Natural killer cell (primary cell): Measurements from ENCODE around the gene ALOXE3. TPM values are rescaled to one million over a fixed set of nuclear protein-coding genes. Genes with fewer than 3 reads are reported as not detected.

ENCODE experiments used
- ATAC-seq, 3 donors: fragments of 150-1000 bp in 2 of 3; fragments of 200-7000 bp in 1 of 3; cut with Tn5 transposase; 1 replicate in 1 of 3; 2 replicates in 2 of 3; pipeline ENCODE4 v1.10.0; 2021; ENCODE audit warnings: mild to moderate bottlenecking in 2 of 3, moderate library complexity in 2 of 3
- DNase-seq, 2 donors: peaks; one replicate each; pipeline versions ENCODE4 v3.0.0 to v3.0.0-alpha.2; 2013 to 2021; ENCODE audit warnings: mixed read lengths in 1 of 2
- H3K27ac ChIP-seq: one replicate; pipeline ENCODE4 v1.5.1; 2013; ENCODE audit warnings: mild to moderate bottlenecking, low read length
- H3K27me3 ChIP-seq: one replicate; pipeline ENCODE4 v1.6.1; 2013; ENCODE audit warnings: low read length; ENCODE audit not compliant: control insufficient read depth, insufficient read depth
- H3K36me3 ChIP-seq: one replicate; pipeline ENCODE4 v1.6.1; 2013; ENCODE audit warnings: low read length; ENCODE audit not compliant: control insufficient read depth, insufficient read depth
- H3K4me1 ChIP-seq: one replicate; pipeline ENCODE4 v1.6.1; 2013; ENCODE audit warnings: low read length; ENCODE audit not compliant: control insufficient read depth, insufficient read depth
- H3K4me3 ChIP-seq: one replicate; pipeline ENCODE4 v1.5.1; 2013; ENCODE audit warnings: low read length
- H3K9me3 ChIP-seq: one replicate; pipeline ENCODE4 v1.6.1; 2013; ENCODE audit warnings: low read length; ENCODE audit not compliant: control insufficient read depth, insufficient read depth
- H3K27ac Mint-ChIP-seq, 2 donors: one replicate each; pipeline ENCODE4 v1.8.0; 2022; ENCODE audit warnings: mild to moderate bottlenecking in 2 of 2, mixed read lengths in 2 of 2, moderate library complexity in 1 of 2
- H3K27me3 Mint-ChIP-seq, 2 donors: one replicate each; pipeline ENCODE4 v1.8.0; 2022; ENCODE audit warnings: low read depth in 2 of 2, mixed read lengths in 2 of 2
- H3K36me3 Mint-ChIP-seq: one replicate; pipeline ENCODE4 v1.8.0; 2022; ENCODE audit warnings: mixed read lengths
- H3K4me1 Mint-ChIP-seq, 2 donors: one replicate each; pipeline ENCODE4 v1.8.0; 2022; ENCODE audit warnings: mixed read lengths in 2 of 2
- H3K4me3 Mint-ChIP-seq: one replicate; pipeline ENCODE4 v1.8.0; 2022; ENCODE audit warnings: mild to moderate bottlenecking, moderate library complexity, mixed read lengths
- H3K9me3 Mint-ChIP-seq, 2 donors: one replicate each; pipeline ENCODE4 v1.8.0; 2022; ENCODE audit warnings: mixed read lengths in 2 of 2
- WGBS: methylation state at CpG from one replicate; pipeline ENCODE4 v1.1.7; 2013; ENCODE audit warnings: missing lambda C conversion rate; ENCODE audit not compliant: insufficient coverage; 5-methylcytosine and 5-hydroxymethylcytosine counted together
- intact Hi-C: fragments of 100-400 bp; cut with micrococcal nuclease; formaldehyde crosslinking; loops from one replicate; pipeline ENCODE4 v1.14.2; 2022
- total RNA-seq, 4 donors: library from RNA; stranded (reverse); fragments of 120-200 nt in 1 of 4; gene quantifications; one replicate each; pipeline versions ENCODE4 v1.2.3 to v1.2.4, GENCODE V29; 2013 to 2022
- TF ChIP-seq, protein P1 (sequence below): fragments of 200-600 bp; IDR thresholded peaks from one replicate; pipeline ENCODE4 v1.8.0; 2022; ENCODE audit warnings: antibody characterized with exemption

Gene ALOXE3
- total RNA-seq, 3 donors from 2014 or later (not counting 1 experiment from before 2014, with no cell fraction given): not detected

GRCh38 chr17:8131844-8132441 lies 13.6 kb upstream of the ALOXE3 start:
- Histone ChIP-seq H3K9me3 (no peaks in the 10 kb centered on the region), H3K27ac (no peak overlapping the region), H3K4me1 (peaks cover 4% of the 10 kb centered on the region), H3K27me3 (no peaks in the 10 kb centered on the region), H3K36me3 (no peaks in the 10 kb centered on the region), H3K4me3 (no peak overlapping the region)
- Mint-ChIP-seq H3K4me1 (peaks cover 5% of the 10 kb centered on the region in 2 donors), H3K27ac (no peak overlapping the region), H3K36me3 (no peaks in the 10 kb centered on the region), H3K9me3 (no peaks in the 10 kb centered on the region), H3K27me3 (peaks cover 16% of the 10 kb centered on the region in 2 donors), H3K4me3 (no peak overlapping the region)
- intact Hi-C loops: no loop called here
- 86% methylated on average over 3 of the region's 3 CpGs for WGBS
- TF ChIP-seq, protein P1, sequence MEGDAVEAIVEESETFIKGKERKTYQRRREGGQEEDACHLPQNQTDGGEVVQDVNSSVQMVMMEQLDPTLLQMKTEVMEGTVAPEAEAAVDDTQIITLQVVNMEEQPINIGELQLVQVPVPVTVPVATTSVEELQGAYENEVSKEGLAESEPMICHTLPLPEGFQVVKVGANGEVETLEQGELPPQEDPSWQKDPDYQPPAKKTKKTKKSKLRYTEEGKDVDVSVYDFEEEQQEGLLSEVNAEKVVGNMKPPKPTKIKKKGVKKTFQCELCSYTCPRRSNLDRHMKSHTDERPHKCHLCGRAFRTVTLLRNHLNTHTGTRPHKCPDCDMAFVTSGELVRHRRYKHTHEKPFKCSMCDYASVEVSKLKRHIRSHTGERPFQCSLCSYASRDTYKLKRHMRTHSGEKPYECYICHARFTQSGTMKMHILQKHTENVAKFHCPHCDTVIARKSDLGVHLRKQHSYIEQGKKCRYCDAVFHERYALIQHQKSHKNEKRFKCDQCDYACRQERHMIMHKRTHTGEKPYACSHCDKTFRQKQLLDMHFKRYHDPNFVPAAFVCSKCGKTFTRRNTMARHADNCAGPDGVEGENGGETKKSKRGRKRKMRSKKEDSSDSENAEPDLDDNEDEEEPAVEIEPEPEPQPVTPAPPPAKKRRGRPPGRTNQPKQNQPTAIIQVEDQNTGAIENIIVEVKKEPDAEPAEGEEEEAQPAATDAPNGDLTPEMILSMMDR: no peak
- ATAC-seq (no peak), DNase-seq (no peak)

DNA sequence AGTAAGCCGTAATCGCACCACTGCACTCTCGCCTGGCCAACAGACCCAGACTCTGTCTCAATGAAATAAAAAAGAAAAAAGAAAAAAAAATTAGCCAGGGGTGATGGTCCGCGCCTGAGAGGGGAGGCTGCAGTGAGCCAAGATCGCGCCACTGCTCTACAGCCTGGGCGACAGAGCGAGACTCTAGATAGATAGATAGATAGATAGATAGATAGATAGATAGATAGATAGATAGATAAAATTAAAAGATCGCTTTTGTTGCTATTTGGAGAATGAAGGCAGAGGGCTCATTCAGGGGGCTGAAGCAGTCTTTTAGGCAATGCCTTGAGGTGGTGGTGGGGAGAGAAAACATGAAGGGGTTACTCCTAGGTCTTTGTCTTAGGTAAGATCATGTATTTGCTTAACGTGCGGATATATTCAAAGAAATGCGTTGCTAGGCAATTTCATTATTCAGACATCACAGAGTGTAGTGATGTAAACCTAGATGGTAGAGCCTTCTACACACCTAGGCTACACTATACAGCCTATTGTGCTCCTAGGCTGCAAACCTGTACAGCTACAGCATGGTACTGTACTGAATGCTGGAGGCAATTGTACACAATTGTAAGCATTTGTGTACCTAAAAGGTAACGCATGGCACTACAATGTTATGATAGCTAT lies 9.9 kb upstream of the ALOXE3 start:
- intact Hi-C loops: no loop called here
- Histone ChIP-seq H3K36me3 (no peaks in the 10 kb centered on the region), H3K27ac (no peak overlapping the region), H3K4me3 (no peak overlapping the region), H3K4me1 (peaks cover 40% of the 10 kb centered on the region), H3K27me3 (peaks cover 21% of the 10 kb centered on the region), H3K9me3 (no peaks in the 10 kb centered on the region)
- no peak overlapping the region for H3K4me3 Mint-ChIP-seq
- H3K4me1 Mint-ChIP-seq: peaks cover 40 to 42% of the 10 kb centered on the region in 2 donors
- DNase-seq: no peak
- H3K36me3 Mint-ChIP-seq: no peaks in the 10 kb centered on the region
- TF ChIP-seq, protein P1: no peak
- 89% methylated on average over 13 of the region's 14 CpGs for WGBS
- H3K9me3 Mint-ChIP-seq: peaks cover 0 to 2% of the 10 kb centered on the region in 2 donors
- H3K27me3 Mint-ChIP-seq: peaks cover 37 to 47% of the 10 kb centered on the region in 2 donors
- ATAC-seq: no peak
- H3K27ac Mint-ChIP-seq: no peak overlapping the region

DNA sequence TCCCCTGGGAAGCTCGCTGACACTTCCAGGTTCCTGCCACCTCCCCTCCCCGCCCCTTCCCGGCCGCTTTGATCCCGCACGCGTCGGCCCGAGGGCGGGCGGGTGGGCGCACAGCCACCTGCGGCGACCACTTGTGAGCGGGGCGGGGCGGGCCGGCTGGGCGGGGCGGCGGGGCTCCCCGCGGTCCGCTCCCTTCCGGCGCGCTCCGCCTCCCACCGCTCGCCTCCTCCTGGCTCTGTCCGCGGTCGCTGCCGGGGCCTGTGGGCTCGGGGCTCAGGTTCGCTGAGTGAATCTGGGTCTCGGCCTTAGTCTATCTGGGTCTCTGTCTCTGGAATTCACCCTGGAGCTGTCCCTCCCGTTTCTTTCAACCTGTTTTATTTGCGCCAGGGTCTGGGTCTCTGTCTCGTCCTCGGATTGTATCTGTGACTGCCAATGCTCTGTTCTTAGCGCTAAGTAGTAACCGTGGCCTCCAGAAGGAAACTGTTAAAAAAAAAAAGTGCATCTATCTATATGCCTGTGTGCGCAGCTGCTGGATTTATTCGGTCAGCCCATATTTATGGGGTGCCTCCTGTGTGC lies 8.3 kb upstream of the ALOXE3 start:
- Histone ChIP-seq H3K36me3 (no peaks in the 10 kb centered on the region), H3K9me3 (no peaks in the 10 kb centered on the region), H3K4me1 (peaks cover 54% of the 10 kb centered on the region), H3K27me3 (peaks cover 33% of the 10 kb centered on the region), H3K27ac (peak overlapping the region; percentile 21), H3K4me3 (peak overlapping the region; percentile 57)
- Mint-ChIP-seq H3K4me1 (peaks cover 50 to 53% of the 10 kb centered on the region in 2 donors), H3K27me3 (peaks cover 42 to 52% of the 10 kb centered on the region in 2 donors), H3K9me3 (peaks cover 0 to 2% of the 10 kb centered on the region in 2 donors), H3K4me3 (peak overlapping the region; percentile 96), H3K36me3 (no peaks in the 10 kb centered on the region), H3K27ac (peak overlapping the region; percentile 95 to 98)
- DNase-seq (peak in 1 of 2 donors; percentile 71), ATAC-seq (peak; percentile 34 to 50 (median 46))
- TF ChIP-seq, protein P1: no peak
- intact Hi-C loops: no loop called here
- WGBS: under 1% methylated on average over 45 of the region's 45 CpGs
